Esophagus muscularis mucosa (tissue), 4 donors: ENCODE measurements around the gene HPS4. TPM values are rescaled to one million over a fixed set of nuclear protein-coding genes. Genes with fewer than 3 reads are reported as not detected.

Experiments used
- DNase-seq: peaks from one replicate; pipeline ENCODE4 v3.0.0-alpha.2; 2017; ENCODE audit errors: extremely low spot score
- H3K27ac ChIP-seq, 4 donors: fragments of 200-600 bp; sonication (generic); replicated peaks in 1 of 4; 1 replicate in 3 of 4; 2 replicates in 1 of 4; pipeline ENCODE4 v1.5.1; 2016 to 2019; ENCODE audit warnings: mild to moderate bottlenecking in 1 of 4
- H3K27me3 ChIP-seq, 4 donors: fragments of 200-600 bp; sonication (generic); one replicate each; pipeline versions ENCODE4 v1.5.1 to v1.6.0; 2016 to 2019
- H3K36me3 ChIP-seq, 4 donors: fragments of 200-600 bp; sonication (generic); one replicate each; pipeline ENCODE4 v1.5.1; 2016 to 2019
- H3K4me1 ChIP-seq, 4 donors: fragments of 200-600 bp; sonication (generic); one replicate each; pipeline ENCODE4 v1.5.1; 2016 to 2019
- H3K4me3 ChIP-seq, 4 donors: fragments of 200-600 bp; sonication (generic); 1 replicate in 2 of 4; 2 replicates in 2 of 4; pipeline ENCODE4 v1.5.1; 2016 to 2019; ENCODE audit warnings: mild to moderate bottlenecking in 4 of 4, moderate library complexity in 1 of 4
- H3K9me3 ChIP-seq, 4 donors: fragments of 200-600 bp; sonication (generic); 1 replicate in 3 of 4; 2 replicates in 1 of 4; pipeline ENCODE4 v1.5.1; 2016 to 2019
- EP300 ChIP-seq: sonication (generic); formaldehyde crosslinking; IDR thresholded peaks from one replicate; pipeline ENCODE4 v1.6.1; 2017; ENCODE audit warnings: antibody characterized with exemption
- POLR2A ChIP-seq: fragments of 450-650 bp; IDR thresholded peaks from one replicate; pipeline ENCODE4 v1.6.1; 2017; ENCODE audit warnings: antibody characterized with exemption, moderate library complexity, mild to moderate bottlenecking, low read depth
- POLR2AphosphoS5 ChIP-seq, 2 donors: sonication (generic); formaldehyde crosslinking; IDR thresholded peaks; one replicate each; pipeline ENCODE4 v1.6.1; 2017; ENCODE audit warnings: antibody characterized with exemption in 2 of 2
- WGBS: methylation state at CpG from one replicate; pipeline ENCODE4 v1.1.5; 2018; 5-methylcytosine and 5-hydroxymethylcytosine counted together
- intact Hi-C: fragments of 100-400 bp; cut with DNase I; formaldehyde crosslinking; loops from one replicate; pipeline ENCODE4 v1.15.1; 2023
- total RNA-seq, 4 donors: library from RNA; depleted of rRNA; stranded (reverse); fragments of >200 nt; gene quantifications; one replicate each; pipeline versions ENCODE4 v1.1.0 to v1.2.1, GENCODE V29; 2016
- TF ChIP-seq, protein P1 (sequence below), 3 experiments: fragments of 200-600 bp in 2 of 3; fragments of 450-650 bp in 1 of 3; sonication (generic) in 2 of 3; IDR thresholded peaks; one replicate each; pipeline ENCODE4 v1.5.1; 2017 to 2019; ENCODE audit warnings: antibody characterized with exemption in 3 of 3, mild to moderate bottlenecking in 2 of 3, moderate library complexity in 1 of 3

Gene HPS4
- total RNA-seq, 4 donors from 2014 or later: 15.4 to 17.9 (median 17.5) TPM

- peaks cover 0 to 23% (median 0%) of the 10 kb centered on the region in 4 donors for H3K27me3 ChIP-seq
- H3K36me3 ChIP-seq: no peaks in the 10 kb centered on the region
- peaks cover 0 to under 1% (median under 1%) of the 10 kb centered on the region in 4 donors for H3K9me3 ChIP-seq
- peaks cover 8 to 17% (median 14%) of the 10 kb centered on the region in 4 donors for H3K4me1 ChIP-seq
- WGBS: under 1% methylated on average over 42 of the region's 96 CpGs
- no peak for DNase-seq
- TF ChIP-seq, protein P1, sequence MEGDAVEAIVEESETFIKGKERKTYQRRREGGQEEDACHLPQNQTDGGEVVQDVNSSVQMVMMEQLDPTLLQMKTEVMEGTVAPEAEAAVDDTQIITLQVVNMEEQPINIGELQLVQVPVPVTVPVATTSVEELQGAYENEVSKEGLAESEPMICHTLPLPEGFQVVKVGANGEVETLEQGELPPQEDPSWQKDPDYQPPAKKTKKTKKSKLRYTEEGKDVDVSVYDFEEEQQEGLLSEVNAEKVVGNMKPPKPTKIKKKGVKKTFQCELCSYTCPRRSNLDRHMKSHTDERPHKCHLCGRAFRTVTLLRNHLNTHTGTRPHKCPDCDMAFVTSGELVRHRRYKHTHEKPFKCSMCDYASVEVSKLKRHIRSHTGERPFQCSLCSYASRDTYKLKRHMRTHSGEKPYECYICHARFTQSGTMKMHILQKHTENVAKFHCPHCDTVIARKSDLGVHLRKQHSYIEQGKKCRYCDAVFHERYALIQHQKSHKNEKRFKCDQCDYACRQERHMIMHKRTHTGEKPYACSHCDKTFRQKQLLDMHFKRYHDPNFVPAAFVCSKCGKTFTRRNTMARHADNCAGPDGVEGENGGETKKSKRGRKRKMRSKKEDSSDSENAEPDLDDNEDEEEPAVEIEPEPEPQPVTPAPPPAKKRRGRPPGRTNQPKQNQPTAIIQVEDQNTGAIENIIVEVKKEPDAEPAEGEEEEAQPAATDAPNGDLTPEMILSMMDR (IDR thresholded peaks at IDR 0.05): no peak
- no peak for TF ChIP-seq POLR2AphosphoS5 (IDR thresholded peaks at IDR 0.05)
- no peak for TF ChIP-seq POLR2A
- TF ChIP-seq EP300: no peak
- peak within 1 kb of the TSS; percentile 60 to 83 (median 65) for H3K4me3 ChIP-seq
- peak within 1 kb of the TSS; percentile 62 to 76 (median 72) for H3K27ac ChIP-seq
- intact Hi-C loops: no loop called here
Observed at GRCh38 chr22:26428515-26429457, 54.8 kb downstream of the HPS4 start, which contains the start of gene ASPHD2. Gene ASPHD2 (plus strand): TSS chr22:26429260. CDS start chr22:26433616, 4,356 bp downstream.

- Histone ChIP-seq H3K27ac (no peak overlapping the region), H3K4me1 (peaks cover 8 to 17% (median 14%) of the 10 kb centered on the region in 4 donors), H3K4me3 (no peak overlapping the region), H3K36me3 (no peaks in the 10 kb centered on the region), H3K27me3 (peaks cover 0 to 7% (median 0%) of the 10 kb centered on the region in 4 donors), H3K9me3 (peaks cover 0 to 14% (median 12%) of the 10 kb centered on the region in 4 donors)
- DNase-seq: no peak
- TF ChIP-seq EP300: no peak
- TF ChIP-seq, protein P1 (IDR thresholded peaks at IDR 0.05): no peak
- no peak for TF ChIP-seq POLR2AphosphoS5 (IDR thresholded peaks at IDR 0.05)
- no peak for TF ChIP-seq POLR2A
- intact Hi-C loops: no loop called here
Observed at GRCh38 chr22:26426924-26427323, 56.7 kb downstream of the HPS4 start.

GRCh38 chr22:26418620-26419019, 65.0 kb downstream of the HPS4 start:
- Histone ChIP-seq H3K4me3 (no peak overlapping the region), H3K4me1 (peaks cover 0 to 26% (median 12%) of the 10 kb centered on the region in 4 donors), H3K36me3 (no peaks in the 10 kb centered on the region), H3K27ac (no peak overlapping the region), H3K27me3 (peaks cover 0 to 32% (median 0%) of the 10 kb centered on the region in 4 donors), H3K9me3 (peaks cover 0 to 14% (median 10%) of the 10 kb centered on the region in 4 donors)
- intact Hi-C loops: no loop called here
- WGBS: 30% methylated on average over 3 of the region's 3 CpGs
- no peak for DNase-seq
- TF ChIP-seq, protein P1 (IDR thresholded peaks at IDR 0.05): no peak
- TF ChIP-seq EP300 (no peak), POLR2A (no peak), POLR2AphosphoS5 (IDR thresholded peaks at IDR 0.05) (no peak)

DNA sequence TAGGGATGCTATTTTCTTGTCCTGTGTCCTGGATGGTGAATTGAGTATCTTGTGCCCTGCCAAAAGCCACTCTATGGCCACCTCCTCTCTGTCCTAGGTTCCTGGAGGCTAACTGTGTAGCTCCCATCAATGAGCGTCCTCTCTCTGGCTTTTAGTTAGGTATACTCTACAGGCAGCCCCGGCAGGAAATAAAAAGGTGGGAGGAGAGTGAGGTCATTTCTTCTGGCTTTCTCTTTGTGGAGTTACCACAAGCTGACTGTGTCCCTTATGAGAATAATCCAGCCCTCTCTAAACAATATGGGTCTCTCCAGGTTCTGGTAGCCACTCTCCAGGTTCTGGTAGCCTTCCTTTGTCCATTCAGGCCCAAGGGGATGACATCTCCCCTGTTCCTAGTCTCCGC, 66.2 kb downstream of the HPS4 start:
- intact Hi-C loops: no loop called here
- peaks cover 0 to 26% (median 12%) of the 10 kb centered on the region in 4 donors for H3K4me1 ChIP-seq
- WGBS: 88% methylated on average over 3 of the region's 3 CpGs
- no peak for DNase-seq
- peak overlapping the region in 1 of 4 donors; percentile 4 for H3K27ac ChIP-seq
- peaks cover 0 to 1% (median 0%) of the 10 kb centered on the region in 4 donors for H3K9me3 ChIP-seq
- H3K36me3 ChIP-seq: no peaks in the 10 kb centered on the region
- no peak overlapping the region for H3K4me3 ChIP-seq
- TF ChIP-seq POLR2A (no peak), EP300 (no peak), POLR2AphosphoS5 (IDR thresholded peaks at IDR 0.05) (no peak)
- TF ChIP-seq, protein P1 (IDR thresholded peaks at IDR 0.05): no peak
- peaks cover 0 to 44% (median 0%) of the 10 kb centered on the region in 4 donors for H3K27me3 ChIP-seq
